Measurements from ENCODE around the gene TGFBR2. TPM values are rescaled to one million over a fixed set of nuclear protein-coding genes. Genes with fewer than 3 reads are reported as not detected.
A peak's percentile ranks its signal among the peaks of the same experiment; 100 is the strongest.

Gene TGFBR2
- polyA plus RNA-seq, 1 of the 3 experiments (the other 2 are of a cell fraction), result 48.3 TPM

GRCh38 chr3:30606301-30607031 is at the start of gene TGFBR2 (continued):
- TF ChIP-seq REST (IDR thresholded peaks at IDR 0.05; ENCODE audit: low read depth, low read length) (0 out of 2 replicates have a peak, but pooled peaks have one; percentile 33), MAX (IDR thresholded peaks at IDR 0.05; ENCODE audit: low read depth) (peak; percentile 90), IRF3 (IDR thresholded peaks at IDR 0.05; ENCODE audit: low read depth, low read length) (no peak), NFIC (IDR thresholded peaks at IDR 0.05; ENCODE audit: borderline replicate concordance) (peak; percentile 74), TEAD4 (IDR thresholded peaks at IDR 0.05; ENCODE audit: borderline replicate concordance, insufficient read depth) (peak; percentile 72; the same call in 1 of the 2 replicates), RFX5 (IDR thresholded peaks at IDR 0.05; ENCODE audit: low read length) (no peak), CHD2 (IDR thresholded peaks at IDR 0.05; ENCODE audit: low read length, partially characterized antibody) (no peak), MXI1 (IDR thresholded peaks at IDR 0.05; ENCODE audit: low read depth, low read length) (0 out of 2 replicates have a peak, but pooled peaks have one; percentile 37), ELF1 (IDR thresholded peaks at IDR 0.05) (peak; percentile 53)
- TF ChIP-seq, protein P1, sequence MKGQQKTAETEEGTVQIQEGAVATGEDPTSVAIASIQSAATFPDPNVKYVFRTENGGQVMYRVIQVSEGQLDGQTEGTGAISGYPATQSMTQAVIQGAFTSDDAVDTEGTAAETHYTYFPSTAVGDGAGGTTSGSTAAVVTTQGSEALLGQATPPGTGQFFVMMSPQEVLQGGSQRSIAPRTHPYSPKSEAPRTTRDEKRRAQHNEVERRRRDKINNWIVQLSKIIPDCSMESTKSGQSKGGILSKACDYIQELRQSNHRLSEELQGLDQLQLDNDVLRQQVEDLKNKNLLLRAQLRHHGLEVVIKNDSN (IDR thresholded peaks at IDR 0.05; ENCODE audit: borderline replicate concordance, low read depth), result 0 out of 2 replicates have a peak, but pooled peaks have one; percentile 41

DNA sequence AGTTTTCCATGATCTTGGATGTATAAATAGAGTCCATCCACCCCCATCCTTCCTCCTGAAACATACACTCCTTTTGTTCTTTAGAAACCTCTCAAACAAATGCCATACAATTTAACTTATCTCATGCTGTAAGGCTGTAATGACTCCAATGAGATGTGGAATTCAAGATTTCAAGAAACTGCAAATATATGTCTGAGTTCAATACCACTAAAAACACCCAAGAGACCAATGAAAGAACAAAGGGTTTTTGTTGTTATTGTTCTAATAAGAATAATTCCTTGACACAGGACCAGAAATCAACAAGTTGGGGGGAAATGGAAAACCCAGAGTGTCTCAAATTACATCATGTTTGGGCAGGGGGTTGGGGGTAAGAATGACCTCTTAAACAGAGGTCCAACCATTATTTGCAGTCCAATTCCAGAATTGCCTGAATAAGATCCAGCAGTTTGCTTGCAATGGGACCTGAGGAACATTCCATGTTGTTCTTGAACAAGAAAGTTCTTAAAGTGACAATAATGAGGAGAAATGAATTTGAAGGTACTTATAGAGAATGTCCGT is 48.6 kb upstream of the TGFBR2 start:
- Histone ChIP-seq H3K4me3 (ENCODE audit: low read depth in 2 of 2, low read length in 1 of 2) (no peak overlapping the region), H4K20me1 (ENCODE audit: insufficient read depth) (no peaks in the 10 kb centered on the region), H3K27me3 (ENCODE audit: insufficient read depth) (no peaks in the 10 kb centered on the region), H3K9ac (no peak overlapping the region), H3K4me1 (ENCODE audit: control insufficient read depth in 1 of 2, insufficient read depth in 2 of 2, low read depth in 1 of 2, low read length in 1 of 2) (no peaks in the 10 kb centered on the region), H3K4me2 (no peak overlapping the region), H3K79me2 (ENCODE audit: insufficient read depth) (no peaks in the 10 kb centered on the region), H3K27ac (ENCODE audit: low read depth in 2 of 2, low read length in 1 of 2) (no peak overlapping the region), H3K9me2 (no peaks in the 10 kb centered on the region), H3K36me3 (replicated peaks in 1 of 2; ENCODE audit: control insufficient read depth in 1 of 2, insufficient read depth in 2 of 2, low read length in 1 of 2) (no peaks in the 10 kb centered on the region), H3K9me3 (no peaks in the 10 kb centered on the region), H2AFZ (ENCODE audit: low read depth) (no peak overlapping the region), H3F3A (replicated peaks; ENCODE audit: insufficient read depth) (no peaks in the 10 kb centered on the region)
- TF ChIP-seq, protein P2, sequence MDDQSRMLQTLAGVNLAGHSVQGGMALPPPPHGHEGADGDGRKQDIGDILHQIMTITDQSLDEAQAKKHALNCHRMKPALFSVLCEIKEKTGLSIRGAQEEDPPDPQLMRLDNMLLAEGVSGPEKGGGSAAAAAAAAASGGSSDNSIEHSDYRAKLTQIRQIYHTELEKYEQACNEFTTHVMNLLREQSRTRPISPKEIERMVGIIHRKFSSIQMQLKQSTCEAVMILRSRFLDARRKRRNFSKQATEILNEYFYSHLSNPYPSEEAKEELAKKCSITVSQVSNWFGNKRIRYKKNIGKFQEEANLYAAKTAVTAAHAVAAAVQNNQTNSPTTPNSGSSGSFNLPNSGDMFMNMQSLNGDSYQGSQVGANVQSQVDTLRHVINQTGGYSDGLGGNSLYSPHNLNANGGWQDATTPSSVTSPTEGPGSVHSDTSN (IDR thresholded peaks at IDR 0.05), result no peak
- TF ChIP-seq GATA2 (CRISPR knock-in tag; IDR thresholded peaks at IDR 0.05) (no peak), NRF1 (IDR thresholded peaks at IDR 0.05; ENCODE audit: low read depth, low read length) (no peak), MXI1 (IDR thresholded peaks at IDR 0.05; ENCODE audit: low read depth, low read length) (no peak), YY1 (IDR thresholded peaks at IDR 0.05; ENCODE audit: low read depth) (no peak)
- DNase-seq, result no peak
- WGBS (ENCODE audit: low lambda C conversion rate), result 92% methylated on average over 1 of the region's 1 CpG
- POLR2A ChIA-PET, result no interaction called here
- CTCF ChIA-PET, result interaction anchor here (1.4 kb wide), 1 partner anchor 36 kb away, joined by 4 read pairs; no protein-coding TSS in a partner anchor
